ENCODE data around the gene SRRM2.

DNA sequence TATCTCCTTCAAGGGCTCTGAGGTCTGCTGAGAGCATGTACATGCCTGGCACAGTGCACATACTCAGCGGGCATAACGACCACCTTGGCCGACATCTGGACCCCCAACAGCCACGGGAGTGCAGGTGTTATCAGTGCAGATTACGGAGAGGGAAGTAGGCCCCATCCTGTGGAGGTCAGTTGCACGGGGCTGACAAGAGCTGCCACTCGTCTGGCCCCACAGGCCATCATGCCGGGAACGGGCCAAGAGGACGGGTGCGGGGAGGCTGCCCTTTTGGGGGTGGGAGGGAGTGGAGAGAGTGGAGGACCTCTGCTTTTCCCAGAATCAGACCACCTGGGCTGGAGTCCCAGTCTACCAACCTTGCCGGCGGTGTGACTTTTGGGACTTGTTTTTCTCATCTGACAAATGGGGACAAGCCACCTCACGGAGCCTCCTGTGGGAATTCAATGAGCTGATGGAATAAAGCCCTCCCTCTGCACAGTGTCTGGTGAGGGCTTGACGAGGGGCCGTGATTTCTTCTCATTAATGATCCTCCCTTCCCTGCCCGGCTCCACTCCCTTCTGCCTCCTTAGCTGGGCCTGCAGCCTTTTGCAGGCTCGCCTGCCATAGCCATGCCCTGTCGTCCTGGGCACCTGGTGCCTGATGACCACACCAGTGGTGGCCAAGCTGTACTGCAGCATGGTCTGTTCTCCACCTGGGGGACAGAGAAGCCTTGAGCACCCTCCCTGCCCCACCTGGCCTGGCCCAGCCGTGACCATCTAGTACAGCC, 30.3 kb downstream of the SRRM2 start:
- TF ChIP-seq, protein P1, sequence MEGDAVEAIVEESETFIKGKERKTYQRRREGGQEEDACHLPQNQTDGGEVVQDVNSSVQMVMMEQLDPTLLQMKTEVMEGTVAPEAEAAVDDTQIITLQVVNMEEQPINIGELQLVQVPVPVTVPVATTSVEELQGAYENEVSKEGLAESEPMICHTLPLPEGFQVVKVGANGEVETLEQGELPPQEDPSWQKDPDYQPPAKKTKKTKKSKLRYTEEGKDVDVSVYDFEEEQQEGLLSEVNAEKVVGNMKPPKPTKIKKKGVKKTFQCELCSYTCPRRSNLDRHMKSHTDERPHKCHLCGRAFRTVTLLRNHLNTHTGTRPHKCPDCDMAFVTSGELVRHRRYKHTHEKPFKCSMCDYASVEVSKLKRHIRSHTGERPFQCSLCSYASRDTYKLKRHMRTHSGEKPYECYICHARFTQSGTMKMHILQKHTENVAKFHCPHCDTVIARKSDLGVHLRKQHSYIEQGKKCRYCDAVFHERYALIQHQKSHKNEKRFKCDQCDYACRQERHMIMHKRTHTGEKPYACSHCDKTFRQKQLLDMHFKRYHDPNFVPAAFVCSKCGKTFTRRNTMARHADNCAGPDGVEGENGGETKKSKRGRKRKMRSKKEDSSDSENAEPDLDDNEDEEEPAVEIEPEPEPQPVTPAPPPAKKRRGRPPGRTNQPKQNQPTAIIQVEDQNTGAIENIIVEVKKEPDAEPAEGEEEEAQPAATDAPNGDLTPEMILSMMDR (conservative IDR thresholded peaks at IDR 0.05) = no peak
- no peak for TF ChIP-seq EZH2 (IDR thresholded peaks at IDR 0.05; ENCODE audit: low read depth)

All from PC-9 (cell line).